Astrocyte (in vitro differentiated cells and primary cell): ENCODE results near the gene MED22. TPM values are rescaled to one million over a fixed set of nuclear protein-coding genes. Genes with fewer than 3 reads are reported as not detected.

Source experiments
- DNase-seq: peaks from one replicate; pipeline ENCODE4 v3.0.0-alpha.2; 2010; ENCODE audit warnings: low read depth
- FAIRE-seq: peaks from 2 replicates; lab custom pipeline; 2011; peaks lifted over from hg19 to GRCh38; lab: Jason Lieb, UNC
- H2AFZ ChIP-seq: 2 replicates; pipeline ENCODE4 v1.6.0; 2012; ENCODE audit warnings: low read depth, low read length, inconsistent platforms
- H3K27ac ChIP-seq: 2 replicates; pipeline ENCODE4 v1.5.1; 2011; ENCODE audit warnings: low read depth, low read length, inconsistent platforms
- H3K27me3 ChIP-seq: 2 replicates; pipeline ENCODE4 v1.6.0; 2011; ENCODE audit warnings: low read length, inconsistent platforms; ENCODE audit not compliant: insufficient read depth
- H3K36me3 ChIP-seq: 2 replicates; pipeline ENCODE4 v1.5.1; 2011; ENCODE audit warnings: low read length, inconsistent platforms; ENCODE audit not compliant: insufficient read depth
- H3K4me1 ChIP-seq: 2 replicates; pipeline ENCODE4 v1.5.1; 2011; ENCODE audit warnings: low read length, inconsistent platforms; ENCODE audit not compliant: insufficient read depth
- H3K4me2 ChIP-seq: 2 replicates; pipeline ENCODE4 v1.6.0; 2012; ENCODE audit warnings: low read length, inconsistent platforms
- H3K4me3 ChIP-seq: 2 replicates; pipeline ENCODE4 v1.5.1; 2011; ENCODE audit warnings: low read depth, mild to moderate bottlenecking, low read length, inconsistent platforms; ENCODE audit not compliant: insufficient read depth
- H3K79me2 ChIP-seq: 2 replicates; pipeline ENCODE4 v1.6.0; 2012; ENCODE audit warnings: mild to moderate bottlenecking, low read length, inconsistent platforms; ENCODE audit not compliant: insufficient read depth
- H3K9ac ChIP-seq: 2 replicates; pipeline ENCODE4 v1.6.0; 2012; ENCODE audit warnings: mild to moderate bottlenecking, low read length, inconsistent platforms
- H3K9me3 ChIP-seq: 2 replicates; pipeline ENCODE4 v1.5.1; 2012; ENCODE audit warnings: low read depth, mild to moderate bottlenecking, low read length, inconsistent platforms; ENCODE audit not compliant: insufficient read depth
- H4K20me1 ChIP-seq: 2 replicates; pipeline ENCODE4 v1.6.0; 2012; ENCODE audit warnings: low read length, inconsistent platforms; ENCODE audit not compliant: insufficient read depth
- H3K27ac Mint-ChIP-seq: one replicate; pipeline ENCODE4 v1.8.0; 2021; ENCODE audit warnings: mild to moderate bottlenecking, mixed read lengths; ENCODE audit not compliant: unreplicated experiment
- H3K27me3 Mint-ChIP-seq: one replicate; pipeline ENCODE4 v1.8.0; 2021; ENCODE audit warnings: low read depth, mixed read lengths; ENCODE audit not compliant: unreplicated experiment
- H3K36me3 Mint-ChIP-seq: one replicate; pipeline ENCODE4 v1.8.0; 2021; ENCODE audit warnings: low read depth, mixed read lengths; ENCODE audit not compliant: unreplicated experiment
- H3K4me1 Mint-ChIP-seq: one replicate; pipeline ENCODE4 v1.8.0; 2021; ENCODE audit warnings: low read depth, mixed read lengths; ENCODE audit not compliant: unreplicated experiment
- H3K4me3 Mint-ChIP-seq: one replicate; pipeline ENCODE4 v1.8.0; 2021; ENCODE audit warnings: mild to moderate bottlenecking, moderate library complexity, mixed read lengths; ENCODE audit not compliant: unreplicated experiment
- H3K9me3 Mint-ChIP-seq: one replicate; pipeline ENCODE4 v1.8.0; 2021; ENCODE audit warnings: mild to moderate bottlenecking, mixed read lengths; ENCODE audit not compliant: unreplicated experiment
- CTCF ChIP-seq: IDR thresholded peaks from 2 replicates; pipeline ENCODE4 v1.5.1; 2011; ENCODE audit warnings: low read depth, mild to moderate bottlenecking, inconsistent platforms, low read length, moderate library complexity; ENCODE audit not compliant: insufficient read depth
- EZH2 ChIP-seq: IDR thresholded peaks from 2 replicates; pipeline ENCODE4 v1.6.1; 2012; ENCODE audit warnings: mild to moderate bottlenecking, low read length, inconsistent platforms; ENCODE audit not compliant: insufficient read depth
- total RNA-seq: library from RNA; stranded (reverse); gene quantifications from 2 replicates; pipeline ENCODE4 v1.2.1, GENCODE V29; 2021

Gene MED22
- total RNA-seq, 1 donor from 2014 or later, result 28.8 TPM

DNA sequence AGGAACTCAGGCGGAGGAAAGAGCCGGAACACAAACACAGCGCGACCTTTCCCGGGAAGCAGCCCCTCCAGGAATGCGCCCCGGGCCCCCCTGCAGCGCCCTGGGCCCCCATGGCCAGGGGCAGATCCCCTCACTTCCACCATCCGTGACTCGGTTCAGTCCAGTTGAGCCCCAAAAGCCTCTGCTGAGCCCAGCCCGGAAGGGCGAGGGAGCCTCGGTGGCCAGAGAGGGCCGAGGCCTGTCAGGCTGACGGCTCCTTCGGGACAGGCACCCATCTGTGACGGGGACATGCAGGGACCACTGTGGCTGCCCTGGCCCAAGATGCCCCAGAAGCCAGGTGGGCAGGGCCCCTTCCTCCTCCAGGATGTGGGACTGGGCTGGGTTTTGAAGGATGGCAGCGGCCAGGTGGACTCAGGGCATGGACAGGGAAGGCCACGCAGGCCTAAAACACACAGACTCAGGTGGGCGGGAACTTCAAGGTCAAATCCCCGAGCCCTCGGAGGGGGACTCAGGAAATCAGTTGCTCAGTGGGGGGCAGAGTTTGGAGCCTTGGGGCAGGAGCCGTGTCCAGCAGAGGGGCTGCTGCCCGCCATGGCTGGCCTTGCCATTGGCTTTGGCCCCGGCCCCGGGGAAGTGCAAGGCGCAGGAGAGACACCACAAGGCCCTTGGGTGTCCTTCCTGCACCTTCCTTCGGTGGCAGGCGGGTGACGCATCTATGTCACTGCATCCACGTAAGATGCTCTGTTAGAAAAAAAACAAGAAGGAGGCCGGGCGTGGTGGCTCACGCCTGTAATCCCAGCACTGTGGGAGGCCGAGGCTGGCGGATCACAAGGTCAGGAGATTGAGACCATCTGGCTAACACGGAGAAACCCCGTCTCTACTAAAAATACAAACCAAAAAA lies 43.2 kb downstream of the MED22 start:
- H3K36me3 ChIP-seq, result no peaks in the 10 kb centered on the region
- H3K27ac ChIP-seq, result no peak overlapping the region
- H3K4me3 ChIP-seq, result no peak overlapping the region
- peaks cover 5% of the 10 kb centered on the region for H3K9me3 Mint-ChIP-seq
- H3K9ac ChIP-seq, result no peak overlapping the region
- no peaks in the 10 kb centered on the region for H3K79me2 ChIP-seq
- H3K4me1 ChIP-seq, result no peaks in the 10 kb centered on the region
- H3K27me3 ChIP-seq, result peaks cover 3% of the 10 kb centered on the region
- peaks cover 39% of the 10 kb centered on the region for H3K27me3 Mint-ChIP-seq
- no peaks in the 10 kb centered on the region for H3K9me3 ChIP-seq
- DNase-seq (no peak), FAIRE-seq (no peak)
- H2AFZ ChIP-seq, result no peak overlapping the region
- TF ChIP-seq CTCF, result no peak
- no peak for TF ChIP-seq EZH2
- H3K4me3 Mint-ChIP-seq, result no peak overlapping the region
- no peak overlapping the region for H3K4me2 ChIP-seq
- no peak overlapping the region for H3K27ac Mint-ChIP-seq
- no peaks in the 10 kb centered on the region for H3K36me3 Mint-ChIP-seq
- no peaks in the 10 kb centered on the region for H3K4me1 Mint-ChIP-seq
- no peaks in the 10 kb centered on the region for H4K20me1 ChIP-seq

GRCh38 chr9:133304158-133304470 lies 43.8 kb downstream of the MED22 start:
- Histone ChIP-seq H3K4me1 (no peaks in the 10 kb centered on the region), H3K27ac (no peak overlapping the region), H2AFZ (no peak overlapping the region), H3K9me3 (no peaks in the 10 kb centered on the region), H3K36me3 (no peaks in the 10 kb centered on the region), H3K4me3 (no peak overlapping the region), H3K27me3 (peaks cover 3% of the 10 kb centered on the region), H3K9ac (no peak overlapping the region), H3K79me2 (no peaks in the 10 kb centered on the region), H4K20me1 (no peaks in the 10 kb centered on the region), H3K4me2 (no peak overlapping the region)
- H3K9me3 Mint-ChIP-seq, result peaks cover 7% of the 10 kb centered on the region
- peaks cover 38% of the 10 kb centered on the region for H3K27me3 Mint-ChIP-seq
- no peak overlapping the region for H3K27ac Mint-ChIP-seq
- H3K36me3 Mint-ChIP-seq, result no peaks in the 10 kb centered on the region
- no peaks in the 10 kb centered on the region for H3K4me1 Mint-ChIP-seq
- FAIRE-seq, result no peak
- DNase-seq, result no peak
- TF ChIP-seq CTCF, result no peak
- TF ChIP-seq EZH2, result no peak
- H3K4me3 Mint-ChIP-seq, result no peak overlapping the region
